Tibial artery (tissue), 4 donors: ENCODE measurements around the gene IL21.

Source experiments
- DNase-seq, 2 donors: peaks; one replicate each; pipeline ENCODE4 v3.0.0-alpha.2; 2019
- H3K27ac ChIP-seq, 2 donors: fragments of 200-600 bp; sonication (generic) in 1 of 2; 1 replicate in 1 of 2; 2 replicates in 1 of 2; pipeline ENCODE4 v1.5.1; 2018 to 2019; ENCODE audit warnings: mild to moderate bottlenecking in 1 of 2
- H3K27me3 ChIP-seq, 2 donors: fragments of 200-600 bp; sonication (generic) in 1 of 2; one replicate each; pipeline versions ENCODE4 v1.5.1 to v1.6.0; 2016 to 2019
- H3K36me3 ChIP-seq, 3 donors: fragments of 200-600 bp; sonication (generic) in 2 of 3; one replicate each; pipeline ENCODE4 v1.5.1; 2016 to 2019; ENCODE audit warnings: mild to moderate bottlenecking in 2 of 3
- H3K4me1 ChIP-seq, 4 donors: fragments of 200-600 bp; sonication (generic) in 2 of 4; 1 replicate in 3 of 4; 2 replicates in 1 of 4; pipeline ENCODE4 v1.5.1; 2016 to 2019
- H3K4me3 ChIP-seq, 2 donors: fragments of 200-600 bp; sonication (generic) in 1 of 2; 1 replicate in 1 of 2; 2 replicates in 1 of 2; pipeline ENCODE4 v1.5.1; 2018 to 2019; ENCODE audit warnings: mild to moderate bottlenecking in 2 of 2
- H3K9me3 ChIP-seq, 3 donors: fragments of 200-600 bp; sonication (generic) in 1 of 3; one replicate each; pipeline ENCODE4 v1.5.1; 2016 to 2019
- CTCF ChIP-seq, 2 experiments: fragments of 200-600 bp in 1 of 2; fragments of 450-650 bp in 1 of 2; IDR thresholded peaks; one replicate each; pipeline ENCODE4 v1.5.1; 2017 to 2019; ENCODE audit warnings: antibody characterized with exemption in 2 of 2, mild to moderate bottlenecking in 1 of 2, moderate library complexity in 1 of 2
- intact Hi-C: fragments of 100-400 bp; cut with DNase I; formaldehyde crosslinking; loops from one replicate; pipeline ENCODE4 v1.15.0; 2023; ENCODE audit warnings: low total_unique reads

Gene IL21

DNA sequence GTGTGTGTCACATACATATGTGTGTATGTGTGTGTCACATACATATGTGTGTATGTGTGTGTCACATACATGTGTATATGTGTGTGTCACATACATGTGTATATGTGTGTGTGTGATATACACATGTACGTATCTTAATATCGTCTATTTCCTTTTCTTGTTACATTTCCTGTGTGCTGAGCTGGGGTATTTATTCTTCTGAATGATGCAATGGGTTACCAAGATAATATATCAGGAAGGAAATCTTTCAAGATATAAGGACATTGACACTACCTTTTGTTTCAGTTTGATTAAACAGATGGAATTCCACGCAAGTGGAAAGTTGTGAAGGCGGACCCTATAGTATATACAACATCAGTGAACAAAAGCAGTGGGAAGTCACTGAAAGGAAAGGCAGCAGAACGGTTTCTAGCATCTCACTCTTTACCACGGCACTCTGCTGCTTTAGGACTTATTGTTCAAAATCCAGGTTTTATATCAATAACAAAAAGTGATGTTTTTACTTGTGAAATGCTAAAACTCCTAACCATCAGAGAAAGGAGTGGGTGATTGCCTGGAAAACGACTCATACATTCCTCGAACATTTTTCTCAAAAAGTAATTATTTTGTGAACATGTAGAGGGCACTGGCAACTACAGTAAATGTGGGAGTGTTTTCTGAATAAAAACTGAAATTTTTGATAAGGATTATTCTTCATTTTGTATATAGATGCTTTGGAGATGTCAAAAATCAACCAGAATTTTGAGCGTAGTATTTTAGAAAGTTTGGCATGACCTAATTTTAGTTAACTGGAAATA is 43.1 kb upstream of the IL21 start:
- Histone ChIP-seq H3K27me3 (no peaks in the 10 kb centered on the region), H3K36me3 (no peaks in the 10 kb centered on the region), H3K4me3 (no peak overlapping the region), H3K9me3 (no peaks in the 10 kb centered on the region), H3K4me1 (peaks cover 0 to 32% (median 8%) of the 10 kb centered on the region in 4 donors), H3K27ac (no peak overlapping the region)
- intact Hi-C loops = no loop called here
- DNase-seq = no peak
- no peak for TF ChIP-seq CTCF (IDR thresholded peaks at IDR 0.05)

- H3K27ac ChIP-seq = no peak overlapping the region
- H3K4me3 ChIP-seq = no peak overlapping the region
- DNase-seq = no peak
- H3K9me3 ChIP-seq = no peaks in the 10 kb centered on the region
- H3K27me3 ChIP-seq = no peaks in the 10 kb centered on the region
- H3K36me3 ChIP-seq = no peaks in the 10 kb centered on the region
- H3K4me1 ChIP-seq = peaks cover 0 to 32% (median 8%) of the 10 kb centered on the region in 4 donors
- no peak for TF ChIP-seq CTCF (IDR thresholded peaks at IDR 0.05)
- intact Hi-C loops = no loop called here
Measured at GRCh38 chr4:122663291-122663690, 42.4 kb upstream of the IL21 start.

GRCh38 chr4:122662701-122663100 is 41.8 kb upstream of the IL21 start:
- no peaks in the 10 kb centered on the region for H3K36me3 ChIP-seq
- intact Hi-C loops = no loop called here
- H3K9me3 ChIP-seq = no peaks in the 10 kb centered on the region
- no peaks in the 10 kb centered on the region for H3K27me3 ChIP-seq
- no peak for TF ChIP-seq CTCF (IDR thresholded peaks at IDR 0.05)
- H3K4me1 ChIP-seq = peaks cover 0 to 28% (median 8%) of the 10 kb centered on the region in 4 donors
- H3K4me3 ChIP-seq = no peak overlapping the region
- no peak overlapping the region for H3K27ac ChIP-seq
- no peak for DNase-seq

- no peak for DNase-seq
- peaks cover 0 to 15% (median 6%) of the 10 kb centered on the region in 4 donors for H3K4me1 ChIP-seq
- no peak overlapping the region for H3K4me3 ChIP-seq
- peaks cover 0 to 6% (median 6%) of the 10 kb centered on the region in 3 donors for H3K9me3 ChIP-seq
- no peaks in the 10 kb centered on the region for H3K27me3 ChIP-seq
- no peak overlapping the region for H3K27ac ChIP-seq
- no peak for TF ChIP-seq CTCF (IDR thresholded peaks at IDR 0.05)
- no peaks in the 10 kb centered on the region for H3K36me3 ChIP-seq
- intact Hi-C loops = no loop called here
Measured at GRCh38 chr4:122661176-122662160, 40.6 kb upstream of the IL21 start.

DNA sequence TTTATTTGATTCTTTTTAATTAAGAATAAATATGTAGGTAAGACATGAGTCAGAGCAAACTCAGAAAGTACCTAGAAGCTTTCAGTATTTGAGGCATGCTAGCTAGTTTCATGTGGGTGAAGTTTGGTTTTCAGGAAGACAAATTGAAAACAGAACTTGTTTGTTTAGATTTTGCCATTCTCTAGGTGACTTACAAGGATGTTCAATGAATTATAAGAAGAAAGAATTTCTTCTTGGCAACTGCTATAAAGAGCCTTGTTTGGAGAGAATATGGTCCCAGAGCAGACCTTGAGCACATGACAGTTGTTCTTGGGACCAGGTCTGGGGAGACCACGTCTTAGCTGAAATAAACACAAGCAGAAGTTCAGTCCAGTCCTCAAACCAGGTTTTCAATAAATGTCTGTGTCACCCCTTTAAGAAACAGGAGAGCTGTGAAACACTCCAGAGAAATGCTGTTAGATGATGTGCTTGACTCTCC is 38.0 kb upstream of the IL21 start:
- Histone ChIP-seq H3K27ac (no peak overlapping the region), H3K27me3 (no peaks in the 10 kb centered on the region), H3K4me1 (no peaks in the 10 kb centered on the region), H3K36me3 (no peaks in the 10 kb centered on the region), H3K4me3 (no peak overlapping the region), H3K9me3 (peaks cover 0 to 6% (median 6%) of the 10 kb centered on the region in 3 donors)
- TF ChIP-seq CTCF (IDR thresholded peaks at IDR 0.05) = no peak
- intact Hi-C loops = no loop called here
- no peak for DNase-seq
